Measurements from ENCODE around the gene KATNAL2.
"Not testable (repeated sequence)": the region's sequence is repeated elsewhere in the genome, so short reads cannot be mapped to it uniquely, and the experiment has no call there.

The KATNAL2 gene

GRCh38 chr18:47034591-47034990 is 117.2 kb downstream of the KATNAL2 start:
- not testable (repeated sequence) for DNase-seq

DNA sequence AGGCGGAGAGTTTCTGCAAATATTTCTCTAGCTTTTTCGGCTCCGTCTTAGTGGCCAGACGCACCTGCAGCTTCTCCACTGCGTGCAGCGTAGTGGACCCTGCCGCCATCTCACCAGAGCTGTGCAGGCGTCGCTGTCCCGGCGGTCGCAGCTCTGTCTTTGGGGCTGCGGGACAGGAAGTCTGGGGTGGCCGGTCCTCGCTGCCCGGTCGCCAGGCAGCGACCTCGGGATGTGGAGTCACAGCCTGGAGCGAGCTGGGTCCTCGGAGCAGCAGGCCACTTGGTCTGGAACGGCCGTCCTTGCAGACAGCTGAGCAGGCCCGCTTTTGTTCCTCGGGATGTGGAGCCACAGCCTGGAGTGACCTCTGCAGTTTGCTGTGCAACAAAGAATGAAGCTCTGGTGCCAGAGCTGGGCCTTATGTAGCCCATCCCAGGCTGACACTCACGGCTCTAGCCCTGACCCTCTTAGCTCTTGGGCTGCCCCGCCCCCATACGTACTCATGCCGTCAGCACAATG is 117.8 kb downstream of the KATNAL2 start, which contains the start of gene ELOA2:
Gene ELOA2 (minus strand): TSS at position 466 of the 516 bp plus-strand sequence. CDS start 357 bp downstream, at position 109.
- DNase-seq = no peak

- DNase-seq = no peak
These were observed 119.0 kb downstream of the KATNAL2 start for GRCh38 chr18:47036298-47036874.

GRCh38 chr18:47036927-47037578 is 119.7 kb downstream of the KATNAL2 start:
- no peak for DNase-seq

- no peak for DNase-seq
These were observed 123.6 kb downstream of the KATNAL2 start for GRCh38 chr18:47040982-47041381.

DNA sequence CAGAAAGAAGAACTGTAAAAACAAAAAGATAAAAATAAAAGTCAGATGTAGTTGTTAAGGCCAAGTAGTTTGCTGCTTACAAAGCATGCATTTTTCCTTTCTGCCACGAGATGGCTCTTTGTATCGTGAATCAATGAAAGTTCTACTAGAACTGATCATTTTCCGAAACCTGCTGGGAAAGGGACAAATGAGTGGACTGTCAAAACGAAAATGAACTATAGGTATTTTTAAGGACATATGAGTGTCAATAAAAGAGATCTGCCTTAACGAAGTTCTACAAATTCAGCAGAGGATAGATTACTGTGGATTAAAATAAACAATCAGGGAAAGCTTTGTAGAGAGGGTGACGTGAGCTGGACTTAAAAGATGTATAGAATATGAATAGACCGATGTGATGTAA is 133.1 kb downstream of the KATNAL2 start:
- no peak for DNase-seq

- no peak for DNase-seq
These were observed 137.0 kb downstream of the KATNAL2 start for GRCh38 chr18:47054369-47054768.

GRCh38 chr18:47062471-47062870 is 145.1 kb downstream of the KATNAL2 start:
- DNase-seq = no peak

DNA sequence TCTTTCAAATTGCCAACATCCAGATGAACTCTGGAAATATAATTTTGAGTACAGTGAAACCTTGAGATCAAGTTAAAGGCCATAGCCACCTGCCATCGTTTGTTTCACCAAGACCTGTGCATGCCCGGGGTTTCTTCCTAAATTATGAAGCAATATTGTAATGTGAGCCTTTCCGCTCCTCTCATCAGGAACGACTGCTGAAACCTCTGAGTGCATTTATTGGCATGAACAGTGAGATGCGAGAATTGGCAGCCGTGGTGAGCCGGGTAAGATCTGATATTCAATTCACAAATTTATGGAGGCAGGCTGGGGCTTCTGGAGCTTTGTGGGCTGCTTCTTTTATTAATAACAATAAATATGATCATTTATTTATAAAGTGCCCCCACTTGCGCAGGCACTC is 145.7 kb downstream of the KATNAL2 start:
- no peak for DNase-seq

DNA sequence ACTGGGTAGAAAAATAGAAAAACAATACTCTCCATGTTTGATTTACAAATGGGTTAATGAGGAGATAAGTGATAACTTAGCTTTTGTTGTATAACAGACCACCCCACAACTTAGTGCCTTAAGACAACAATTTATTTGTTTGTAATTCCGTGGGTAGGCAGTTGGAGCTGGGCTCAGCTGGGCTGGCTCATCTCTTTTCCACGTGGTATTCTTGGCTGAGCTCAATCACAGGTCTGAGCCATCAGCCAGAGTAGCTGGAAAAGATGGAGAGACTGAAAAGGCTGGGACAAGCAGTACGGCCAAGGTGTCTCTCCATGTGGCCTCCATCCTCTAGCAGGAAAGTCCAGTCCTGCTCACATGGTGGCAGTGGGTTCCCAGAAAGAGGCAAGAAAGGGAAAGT is 150.2 kb downstream of the KATNAL2 start:
- no peak for DNase-seq

DNA sequence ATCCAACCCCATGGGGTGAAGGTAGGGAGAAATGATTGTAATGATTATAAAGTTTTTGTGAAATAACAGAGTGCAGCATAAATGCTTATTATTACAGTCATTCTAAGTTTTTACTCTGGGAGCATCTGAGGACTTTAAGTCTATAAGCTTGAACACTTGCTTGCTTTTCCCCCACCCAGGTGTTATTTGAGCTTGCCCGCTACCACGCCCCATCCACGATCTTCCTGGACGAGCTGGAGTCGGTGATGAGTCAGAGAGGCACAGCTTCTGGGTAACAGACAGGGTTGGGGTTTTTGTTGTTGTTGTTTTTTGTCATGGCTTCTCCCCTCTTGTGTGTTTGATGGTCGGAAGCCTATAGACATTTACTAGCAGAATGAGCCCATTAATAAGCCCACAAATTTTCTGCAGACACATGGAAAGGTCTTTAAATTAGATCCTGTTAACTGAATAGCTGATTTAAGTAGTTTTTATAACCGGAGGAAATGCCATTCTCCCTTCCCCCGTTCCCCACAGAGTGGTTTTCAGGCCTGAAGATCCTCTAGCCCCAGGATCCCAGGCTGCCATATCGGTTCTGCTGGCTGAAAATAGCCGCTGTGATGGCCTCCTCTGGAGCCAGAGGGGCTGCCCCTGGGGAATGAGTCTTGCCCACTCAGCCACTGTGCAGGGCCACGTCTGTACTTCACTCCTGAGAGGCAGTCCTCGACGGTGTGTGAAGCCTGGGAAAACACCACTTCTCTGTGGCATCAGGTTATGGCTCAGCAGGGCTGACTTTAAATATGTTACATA is 157.9 kb downstream of the KATNAL2 start:
- peak in 1 of 2 experiments; percentile 53 for DNase-seq

GRCh38 chr18:47077111-47077510 is 159.7 kb downstream of the KATNAL2 start:
- DNase-seq = no peak

GRCh38 chr18:47080872-47081271 is 163.5 kb downstream of the KATNAL2 start:
- DNase-seq = no peak

DNA sequence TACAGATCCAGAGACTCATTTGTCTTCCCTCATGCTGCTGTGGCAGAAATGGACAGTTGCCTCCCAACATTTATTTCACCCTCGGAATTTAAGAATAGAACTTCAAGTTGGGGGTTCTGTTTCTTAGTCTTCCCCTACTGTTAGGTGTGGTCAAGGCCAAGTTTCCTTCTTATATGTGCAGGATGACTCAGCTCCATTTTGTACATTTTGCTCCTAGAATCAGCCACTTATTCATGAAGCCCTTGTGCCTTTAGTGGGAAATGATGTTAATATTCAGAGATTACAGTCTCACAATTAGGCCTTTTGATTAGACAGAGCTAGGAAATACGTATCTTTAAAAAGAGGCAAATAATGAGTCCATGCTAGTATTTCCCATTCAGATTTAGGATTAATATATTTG is 164.2 kb downstream of the KATNAL2 start:
- no peak for DNase-seq

GRCh38 chr18:47087676-47088075 is 170.3 kb downstream of the KATNAL2 start:
- DNase-seq = no peak

DNA sequence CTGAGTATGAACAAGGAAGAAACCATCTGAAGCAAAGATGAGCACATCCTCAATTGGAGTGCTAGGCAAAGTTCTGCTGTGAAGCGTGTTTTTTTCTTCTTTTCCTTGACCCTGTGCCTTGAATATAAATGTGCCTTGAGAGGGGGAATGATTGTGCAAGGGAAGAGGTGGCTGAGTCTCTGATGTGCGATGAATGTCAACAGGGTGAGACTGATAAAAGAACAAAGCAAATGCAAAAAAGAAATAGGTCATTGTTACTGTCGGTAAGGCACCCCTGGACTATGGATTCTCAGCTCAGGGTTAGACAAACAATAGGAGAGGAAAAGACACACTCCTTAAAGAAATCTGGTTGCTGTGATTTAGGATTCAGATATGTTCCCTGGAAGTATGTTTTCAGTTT is 178.4 kb downstream of the KATNAL2 start:
- no peak for DNase-seq

DNA sequence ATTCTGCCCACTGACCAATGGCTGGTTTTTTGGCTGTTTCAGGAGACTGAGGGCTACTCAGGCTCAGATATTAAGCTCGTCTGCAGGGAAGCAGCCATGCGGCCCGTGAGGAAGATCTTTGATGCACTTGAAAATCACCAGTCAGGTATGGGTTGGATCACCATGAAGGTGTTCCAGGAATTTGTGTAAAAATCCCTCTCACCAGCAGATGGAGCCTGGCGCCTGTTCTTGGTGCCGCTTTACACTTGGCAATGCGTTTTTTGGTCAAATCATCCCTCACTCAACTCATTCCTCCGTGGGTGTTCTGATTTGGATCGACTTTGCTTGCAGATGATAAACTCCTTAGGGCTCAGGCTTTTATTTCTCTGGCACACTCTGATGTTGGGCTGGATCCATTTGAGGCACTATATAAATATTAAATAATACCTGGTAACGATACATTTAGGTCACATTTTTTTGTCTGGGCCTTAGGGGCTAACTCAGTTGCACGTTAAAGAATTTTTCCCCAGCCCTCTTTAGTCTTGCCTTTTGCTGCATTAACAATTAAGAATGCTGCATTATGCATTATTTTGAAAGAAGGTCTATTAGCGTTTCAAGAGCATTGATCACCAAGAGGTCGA is 182.9 kb downstream of the KATNAL2 start:
- peak in 1 of 2 experiments; percentile 24 for DNase-seq

DNA sequence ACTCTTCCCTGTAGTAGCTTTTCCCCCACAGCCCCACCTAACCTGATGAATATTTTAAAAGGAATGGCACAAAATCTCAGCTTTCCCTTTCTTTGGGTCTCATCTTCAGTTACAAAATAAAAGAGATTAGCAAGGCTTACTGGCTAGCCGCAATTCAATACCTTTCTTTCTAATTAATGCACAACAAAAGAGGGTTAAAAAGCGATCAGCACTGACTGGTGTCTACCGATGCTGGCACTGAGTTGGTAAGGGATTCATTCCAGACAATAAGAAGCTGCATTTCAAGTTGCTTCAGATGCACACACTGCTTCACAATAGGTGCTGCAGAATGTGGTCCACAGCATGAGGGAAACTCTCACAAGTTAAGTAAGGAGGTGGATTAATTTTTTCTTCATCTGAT is 191.0 kb downstream of the KATNAL2 start:
- DNase-seq = no peak

DNA sequence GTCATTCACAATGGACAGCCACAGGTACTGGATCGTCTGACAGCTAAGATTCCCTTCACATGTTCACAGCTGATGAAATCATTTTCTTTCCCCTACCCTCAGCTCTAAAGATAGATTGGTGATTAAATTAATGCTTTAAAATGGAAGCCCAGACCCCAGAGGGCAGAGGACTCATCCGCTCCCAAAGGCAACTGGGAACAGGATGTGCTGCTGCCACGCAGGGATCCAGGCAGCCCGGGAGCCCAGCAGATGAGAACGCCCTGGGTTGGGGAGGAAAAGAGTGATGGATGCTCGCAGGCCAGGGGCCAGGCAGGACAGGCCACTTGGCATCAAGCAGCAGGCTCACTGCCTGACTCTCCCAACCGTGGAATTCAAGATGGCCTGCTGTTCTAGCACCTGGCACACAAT is 191.6 kb downstream of the KATNAL2 start:
- no peak for DNase-seq

GRCh38 chr18:47109720-47110119 is 192.3 kb downstream of the KATNAL2 start:
- DNase-seq = no peak

DNA sequence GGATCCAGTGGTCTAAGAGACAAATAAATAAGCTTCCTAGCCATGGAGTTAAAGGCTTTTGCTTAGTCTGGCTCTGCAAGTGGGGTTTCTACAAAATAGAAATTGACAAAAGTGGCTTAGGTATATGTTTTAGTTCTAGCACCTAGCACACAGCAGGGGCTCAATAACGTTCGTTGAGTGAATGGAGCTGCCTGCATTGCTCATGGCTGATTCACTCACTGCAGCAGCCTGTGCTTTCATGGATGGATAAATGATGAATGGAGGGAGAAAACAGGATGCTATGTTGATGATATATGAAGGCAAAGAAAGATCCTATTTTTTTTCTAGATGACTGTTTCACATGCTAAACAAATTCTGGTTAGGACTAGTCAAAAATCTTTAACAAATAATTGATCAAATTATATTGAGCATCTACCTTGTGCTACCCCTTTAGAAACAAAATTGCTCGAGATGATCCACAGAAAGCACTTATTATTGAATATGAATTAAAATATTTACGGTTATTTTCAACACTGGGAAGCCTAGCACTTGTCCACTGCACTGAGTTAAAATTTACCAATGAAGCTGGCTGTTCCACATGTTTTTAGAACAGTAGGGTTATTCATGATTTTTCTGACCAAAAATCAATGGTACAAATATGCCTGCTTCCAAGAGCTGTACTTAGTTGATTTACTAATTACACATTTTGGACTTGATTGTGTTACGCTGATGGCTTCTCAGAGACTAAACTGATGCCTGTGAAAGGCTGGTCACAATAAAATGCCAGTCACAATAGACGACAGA is 193.3 kb downstream of the KATNAL2 start:
- DNase-seq = no peak

DNA sequence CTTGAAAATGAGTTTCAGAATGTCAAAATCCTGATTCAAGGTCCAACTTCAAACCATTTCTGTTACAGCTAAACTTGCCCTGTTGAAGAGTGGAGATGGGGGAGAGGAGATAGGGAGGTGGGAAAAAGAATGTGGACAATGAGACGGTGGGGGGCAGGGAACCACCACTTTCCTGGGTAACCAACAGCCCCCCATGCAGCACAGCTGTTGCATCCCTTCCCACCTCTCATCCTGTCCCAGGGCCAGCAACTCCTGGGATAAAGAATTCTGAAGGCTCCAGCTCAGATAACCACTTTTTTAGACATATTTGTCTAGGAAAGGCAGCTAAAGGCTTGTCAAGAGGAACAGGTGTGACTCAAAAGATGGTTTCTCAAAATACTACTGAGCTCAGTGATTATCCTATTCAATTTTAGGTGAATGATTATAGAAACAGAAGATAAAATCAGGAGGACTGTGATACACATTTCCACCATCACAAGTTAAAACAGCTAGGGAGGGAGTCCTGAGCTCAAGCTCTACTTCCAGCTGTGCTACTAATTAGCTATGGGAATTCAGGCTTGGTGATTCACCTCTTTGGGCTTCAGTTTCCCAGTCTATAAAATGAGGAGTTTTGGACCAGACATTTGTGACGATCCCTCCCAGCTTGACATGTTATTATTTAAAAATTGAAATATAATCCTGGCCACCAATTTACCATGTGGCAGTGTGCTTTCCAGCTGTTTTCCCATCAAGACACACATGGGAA is 196.6 kb downstream of the KATNAL2 start:
- no peak for DNase-seq

Data from NCI-H187 (cell line).